ENCODE data around the gene ARPC5. TPM values are rescaled to one million over a fixed set of nuclear protein-coding genes. Genes with fewer than 3 reads are reported as not detected.

The ARPC5 gene
- total and polyA plus RNA-seq, 2 experiments from 2014 or later = 144 to 183 TPM

DNA sequence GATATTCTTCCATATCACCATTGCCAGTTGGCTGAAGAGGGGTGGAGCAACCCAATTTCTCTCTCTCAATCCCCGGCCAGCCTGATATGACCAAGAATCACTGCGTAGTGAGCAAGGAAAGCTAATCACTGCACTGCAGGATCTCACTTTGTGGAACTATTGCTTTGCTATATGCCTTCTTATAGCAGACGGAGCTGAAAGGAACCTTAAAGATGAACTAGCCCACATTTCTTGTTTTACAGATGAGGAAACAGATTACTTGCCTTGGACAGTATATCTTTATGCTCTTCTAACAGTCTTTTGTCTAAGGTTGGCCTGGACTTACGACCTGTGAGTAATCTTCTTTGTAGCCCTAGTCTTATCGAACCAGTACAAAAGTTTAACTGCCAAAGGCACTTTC, 9.9 kb upstream of the ARPC5 start:
- Histone ChIP-seq H3K36me3 (replicated peaks; ENCODE audit: insufficient read depth, low read depth) (no peaks in the 10 kb centered on the region), H3K9me3 (ENCODE audit: low read depth) (no peaks in the 10 kb centered on the region), H3K9me2 (replicated peaks; ENCODE audit: insufficient read depth) (no peaks in the 10 kb centered on the region), H2AFZ (no peak overlapping the region), H3K79me2 (peaks cover 4% of the 10 kb centered on the region), H4K20me1 (ENCODE audit: insufficient read depth, poor library complexity, severe bottlenecking) (no peaks in the 10 kb centered on the region), H3K4me1 (ENCODE audit: insufficient read depth) (no peaks in the 10 kb centered on the region), H3K4me3 (no peak overlapping the region), H3K27me3 (no peaks in the 10 kb centered on the region), H3K4me2 (peak overlapping the region; percentile 26), H3K27ac (no peak overlapping the region)
- WGBS (ENCODE audit: low lambda C conversion rate, missing lambda C conversion rate) = 71% methylated on average over 5 of the region's 5 CpGs
- no peak for TF ChIP-seq EZH2phosphoT487 (IDR thresholded peaks at IDR 0.05; ENCODE audit: low read depth, severe bottlenecking, unreplicated experiment)
- no peak for TF ChIP-seq EZH2 (IDR thresholded peaks at IDR 0.05; ENCODE audit: borderline replicate concordance)
- TF ChIP-seq, protein P1, sequence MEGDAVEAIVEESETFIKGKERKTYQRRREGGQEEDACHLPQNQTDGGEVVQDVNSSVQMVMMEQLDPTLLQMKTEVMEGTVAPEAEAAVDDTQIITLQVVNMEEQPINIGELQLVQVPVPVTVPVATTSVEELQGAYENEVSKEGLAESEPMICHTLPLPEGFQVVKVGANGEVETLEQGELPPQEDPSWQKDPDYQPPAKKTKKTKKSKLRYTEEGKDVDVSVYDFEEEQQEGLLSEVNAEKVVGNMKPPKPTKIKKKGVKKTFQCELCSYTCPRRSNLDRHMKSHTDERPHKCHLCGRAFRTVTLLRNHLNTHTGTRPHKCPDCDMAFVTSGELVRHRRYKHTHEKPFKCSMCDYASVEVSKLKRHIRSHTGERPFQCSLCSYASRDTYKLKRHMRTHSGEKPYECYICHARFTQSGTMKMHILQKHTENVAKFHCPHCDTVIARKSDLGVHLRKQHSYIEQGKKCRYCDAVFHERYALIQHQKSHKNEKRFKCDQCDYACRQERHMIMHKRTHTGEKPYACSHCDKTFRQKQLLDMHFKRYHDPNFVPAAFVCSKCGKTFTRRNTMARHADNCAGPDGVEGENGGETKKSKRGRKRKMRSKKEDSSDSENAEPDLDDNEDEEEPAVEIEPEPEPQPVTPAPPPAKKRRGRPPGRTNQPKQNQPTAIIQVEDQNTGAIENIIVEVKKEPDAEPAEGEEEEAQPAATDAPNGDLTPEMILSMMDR (IDR thresholded peaks at IDR 0.05; ENCODE audit: poor library complexity) = no peak
- no peak for DNase-seq (ENCODE audit: low spot score)

DNA sequence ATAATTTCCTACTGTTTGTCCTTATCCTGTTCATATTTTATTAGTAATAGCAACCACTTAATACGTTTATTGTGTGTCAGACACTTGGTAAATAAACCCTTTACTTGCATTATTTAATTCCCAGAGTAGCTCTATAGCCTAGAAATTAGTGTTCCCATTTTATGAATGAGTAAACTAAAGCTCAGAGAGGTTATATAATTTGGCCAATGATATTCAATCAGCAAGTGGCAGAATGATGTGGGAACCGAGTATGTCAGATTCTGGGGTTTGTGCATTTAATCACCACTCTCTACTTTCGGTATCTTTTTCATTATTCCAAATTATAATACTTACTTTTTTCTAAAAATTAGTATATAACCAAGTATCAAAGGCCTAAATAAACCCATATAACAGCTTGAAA, 6.6 kb upstream of the ARPC5 start:
- no peaks in the 10 kb centered on the region for H3K4me1 ChIP-seq (ENCODE audit: insufficient read depth)
- 87% methylated on average over 3 of the region's 3 CpGs for WGBS (ENCODE audit: low lambda C conversion rate, missing lambda C conversion rate)
- H3K36me3 ChIP-seq (replicated peaks; ENCODE audit: insufficient read depth, low read depth) = no peaks in the 10 kb centered on the region
- no peak overlapping the region for H2AFZ ChIP-seq
- no peak overlapping the region for H3K4me2 ChIP-seq
- no peaks in the 10 kb centered on the region for H4K20me1 ChIP-seq (ENCODE audit: insufficient read depth, poor library complexity, severe bottlenecking)
- H3K9me2 ChIP-seq (replicated peaks; ENCODE audit: insufficient read depth) = no peaks in the 10 kb centered on the region
- no peaks in the 10 kb centered on the region for H3K27me3 ChIP-seq
- no peak for TF ChIP-seq EZH2phosphoT487 (IDR thresholded peaks at IDR 0.05; ENCODE audit: low read depth, severe bottlenecking, unreplicated experiment)
- no peak for TF ChIP-seq EZH2 (IDR thresholded peaks at IDR 0.05; ENCODE audit: borderline replicate concordance)
- TF ChIP-seq, protein P1 (IDR thresholded peaks at IDR 0.05; ENCODE audit: poor library complexity) = no peak
- H3K27ac ChIP-seq = no peak overlapping the region
- H3K4me3 ChIP-seq = no peak overlapping the region
- no peaks in the 10 kb centered on the region for H3K79me2 ChIP-seq
- no peak for DNase-seq (ENCODE audit: low spot score)
- H3K9me3 ChIP-seq (ENCODE audit: low read depth) = no peaks in the 10 kb centered on the region

DNA sequence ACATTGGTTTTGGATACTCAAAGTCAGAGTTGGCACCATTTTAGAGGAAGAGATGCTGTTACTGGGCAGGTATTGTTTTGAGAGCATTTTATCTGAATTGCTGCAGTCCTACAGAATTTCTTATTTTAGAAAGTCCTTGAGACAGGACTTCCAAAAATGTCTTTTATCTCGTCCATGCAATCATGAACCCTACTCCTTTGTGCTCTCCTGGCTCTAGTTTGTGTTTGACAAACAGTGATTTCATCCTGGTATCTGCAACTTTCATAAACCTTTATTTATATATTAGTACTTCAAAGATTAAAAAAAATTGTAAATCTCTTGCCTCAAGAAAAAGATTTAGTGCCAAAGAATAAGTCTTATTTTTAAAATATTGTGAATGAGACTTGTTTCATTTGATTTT, 4.6 kb upstream of the ARPC5 start:
- Histone ChIP-seq H4K20me1 (ENCODE audit: insufficient read depth, poor library complexity, severe bottlenecking) (no peaks in the 10 kb centered on the region), H3K9me3 (ENCODE audit: low read depth) (no peaks in the 10 kb centered on the region), H3K27me3 (no peaks in the 10 kb centered on the region), H3K79me2 (no peaks in the 10 kb centered on the region), H3K36me3 (replicated peaks; ENCODE audit: insufficient read depth, low read depth) (no peaks in the 10 kb centered on the region), H3K4me3 (no peak overlapping the region), H3K27ac (no peak overlapping the region), H3K4me1 (ENCODE audit: insufficient read depth) (no peaks in the 10 kb centered on the region), H3K9me2 (replicated peaks; ENCODE audit: insufficient read depth) (no peaks in the 10 kb centered on the region), H2AFZ (no peak overlapping the region), H3K4me2 (no peak overlapping the region)
- TF ChIP-seq EZH2phosphoT487 (IDR thresholded peaks at IDR 0.05; ENCODE audit: low read depth, severe bottlenecking, unreplicated experiment) (no peak), EZH2 (IDR thresholded peaks at IDR 0.05; ENCODE audit: borderline replicate concordance) (no peak)
- TF ChIP-seq, protein P1 (IDR thresholded peaks at IDR 0.05; ENCODE audit: poor library complexity) = no peak
- no peak for DNase-seq (ENCODE audit: low spot score)
- 37% methylated on average over 1 of the region's 1 CpG for WGBS (ENCODE audit: low lambda C conversion rate, missing lambda C conversion rate)

Data from hepatocyte (in vitro differentiated cells).